Suppressor macrophage treated with lipopolysaccharide for 4 hours (primary cell): ENCODE results near the gene DACT1.
A peak's percentile ranks its signal among the peaks of the same experiment; 100 is the strongest.
"Not testable (repeated sequence)": the region's sequence is repeated elsewhere in the genome, so short reads cannot be mapped to it uniquely, and the experiment has no call there.

Source experiments
- DNase-seq: peaks from one replicate; pipeline ENCODE4 v3.0.0-alpha.2; 2020

The DACT1 gene, protein sequence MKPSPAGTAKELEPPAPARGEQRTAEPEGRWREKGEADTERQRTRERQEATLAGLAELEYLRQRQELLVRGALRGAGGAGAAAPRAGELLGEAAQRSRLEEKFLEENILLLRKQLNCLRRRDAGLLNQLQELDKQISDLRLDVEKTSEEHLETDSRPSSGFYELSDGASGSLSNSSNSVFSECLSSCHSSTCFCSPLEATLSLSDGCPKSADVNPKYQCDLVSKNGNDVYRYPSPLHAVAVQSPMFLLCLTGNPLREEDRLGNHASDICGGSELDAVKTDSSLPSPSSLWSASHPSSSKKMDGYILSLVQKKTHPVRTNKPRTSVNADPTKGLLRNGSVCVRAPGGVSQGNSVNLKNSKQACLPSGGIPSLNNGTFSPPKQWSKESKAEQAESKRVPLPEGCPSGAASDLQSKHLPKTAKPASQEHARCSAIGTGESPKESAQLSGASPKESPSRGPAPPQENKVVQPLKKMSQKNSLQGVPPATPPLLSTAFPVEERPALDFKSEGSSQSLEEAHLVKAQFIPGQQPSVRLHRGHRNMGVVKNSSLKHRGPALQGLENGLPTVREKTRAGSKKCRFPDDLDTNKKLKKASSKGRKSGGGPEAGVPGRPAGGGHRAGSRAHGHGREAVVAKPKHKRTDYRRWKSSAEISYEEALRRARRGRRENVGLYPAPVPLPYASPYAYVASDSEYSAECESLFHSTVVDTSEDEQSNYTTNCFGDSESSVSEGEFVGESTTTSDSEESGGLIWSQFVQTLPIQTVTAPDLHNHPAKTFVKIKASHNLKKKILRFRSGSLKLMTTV

GRCh38 chr14:58637391-58638230 is at the start of gene DACT1:
Gene DACT1, plus strand, starts transcription at chr14:58637962. Its CDS starts 241 bp downstream, at chr14:58638203.
- DNase-seq = peak; percentile 26

DNA sequence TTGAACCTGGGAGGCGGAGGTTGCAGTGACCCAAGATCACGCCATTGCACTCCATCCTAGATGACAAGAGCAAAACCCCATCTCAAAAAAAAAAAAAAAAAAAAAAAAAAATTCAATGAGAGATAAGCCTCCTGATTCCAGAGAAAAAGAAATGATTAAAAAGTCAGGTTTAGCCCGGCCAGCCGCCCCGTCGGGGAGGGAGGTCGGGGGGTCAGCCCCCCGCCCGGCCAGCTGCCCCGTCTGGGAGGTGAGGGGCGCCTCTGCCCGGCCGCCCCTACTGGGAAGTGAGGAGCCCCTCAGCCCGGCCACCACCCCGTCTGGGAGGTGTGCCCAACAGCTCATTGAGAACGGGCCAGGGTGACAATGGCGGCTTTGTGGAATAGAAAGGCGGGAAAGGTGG is 49.4 kb upstream of the DACT1 start:
- DNase-seq = not testable (repeated sequence)

DNA sequence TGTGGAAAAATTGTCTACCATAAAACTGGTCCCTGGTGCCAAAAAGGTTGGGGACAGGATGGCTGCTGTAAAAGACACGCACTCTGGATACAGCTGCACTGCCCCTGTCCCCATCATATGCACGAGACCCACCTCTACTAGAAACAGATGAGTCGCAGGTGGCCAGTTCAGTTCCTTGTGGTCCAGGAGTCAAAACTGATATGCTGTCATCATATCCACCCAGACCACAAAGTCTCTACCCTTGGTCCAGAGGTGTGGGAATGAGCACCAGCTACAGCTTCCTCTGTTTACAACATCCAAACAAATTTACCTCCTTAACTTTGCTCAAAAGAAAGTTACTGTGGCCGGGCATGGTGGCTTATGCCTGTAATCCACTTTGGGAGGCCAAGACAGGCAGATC is 43.8 kb upstream of the DACT1 start:
- DNase-seq = no peak

DNA sequence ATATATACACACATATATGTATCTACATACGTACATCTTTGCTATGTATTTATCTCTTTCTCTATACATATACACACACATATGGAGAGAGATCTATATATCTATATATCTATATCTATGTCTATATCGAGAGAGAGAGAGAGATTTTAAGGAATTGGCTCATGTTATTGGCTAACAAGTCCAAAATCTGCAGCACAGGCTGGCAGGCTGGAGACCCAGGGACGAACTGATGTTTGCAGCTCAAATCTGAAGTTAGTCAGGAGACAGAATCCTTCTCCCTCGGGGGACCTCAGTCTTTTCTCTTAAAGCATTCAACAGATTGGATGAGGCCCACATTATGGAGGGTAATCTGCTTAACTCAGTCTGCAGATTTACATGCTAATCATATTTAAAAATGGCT is 40.7 kb upstream of the DACT1 start:
- no peak for DNase-seq

DNA sequence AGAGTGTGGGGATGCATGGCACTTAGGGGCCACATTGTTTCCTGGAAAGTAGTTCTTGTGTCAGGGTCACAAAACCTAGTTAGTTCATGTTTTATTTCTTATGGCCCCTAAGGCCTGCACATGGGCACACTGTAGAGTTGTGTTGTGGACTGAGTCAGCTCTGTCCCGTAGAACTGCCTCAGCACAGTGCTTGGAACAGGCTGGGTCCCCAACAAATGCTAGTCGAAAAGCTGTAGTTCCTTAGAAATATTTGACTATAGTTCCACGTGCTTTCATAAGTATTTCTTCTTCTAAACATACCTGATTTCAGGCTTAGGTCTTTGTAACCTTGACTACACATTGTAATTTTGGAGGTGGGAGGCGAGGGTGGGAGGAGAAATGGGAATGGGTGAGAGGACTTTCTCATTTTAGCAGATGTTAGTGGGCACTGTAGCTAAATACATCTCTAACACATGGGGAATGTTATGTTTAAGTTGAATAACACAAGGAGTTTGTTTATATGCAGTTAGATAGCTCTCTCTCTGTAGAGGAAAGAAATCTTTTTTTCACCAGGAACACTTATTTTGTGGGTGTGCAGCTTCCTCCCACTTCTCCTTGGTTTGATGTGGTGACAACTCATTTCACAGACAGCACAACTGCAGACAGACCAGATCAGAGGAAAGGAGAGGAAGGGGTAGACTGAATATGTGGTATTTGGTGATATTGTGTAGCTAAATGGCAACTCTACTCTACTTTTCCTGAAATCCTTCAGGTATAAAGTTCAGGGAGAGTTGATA is 39.5 kb upstream of the DACT1 start:
- DNase-seq = no peak

DNA sequence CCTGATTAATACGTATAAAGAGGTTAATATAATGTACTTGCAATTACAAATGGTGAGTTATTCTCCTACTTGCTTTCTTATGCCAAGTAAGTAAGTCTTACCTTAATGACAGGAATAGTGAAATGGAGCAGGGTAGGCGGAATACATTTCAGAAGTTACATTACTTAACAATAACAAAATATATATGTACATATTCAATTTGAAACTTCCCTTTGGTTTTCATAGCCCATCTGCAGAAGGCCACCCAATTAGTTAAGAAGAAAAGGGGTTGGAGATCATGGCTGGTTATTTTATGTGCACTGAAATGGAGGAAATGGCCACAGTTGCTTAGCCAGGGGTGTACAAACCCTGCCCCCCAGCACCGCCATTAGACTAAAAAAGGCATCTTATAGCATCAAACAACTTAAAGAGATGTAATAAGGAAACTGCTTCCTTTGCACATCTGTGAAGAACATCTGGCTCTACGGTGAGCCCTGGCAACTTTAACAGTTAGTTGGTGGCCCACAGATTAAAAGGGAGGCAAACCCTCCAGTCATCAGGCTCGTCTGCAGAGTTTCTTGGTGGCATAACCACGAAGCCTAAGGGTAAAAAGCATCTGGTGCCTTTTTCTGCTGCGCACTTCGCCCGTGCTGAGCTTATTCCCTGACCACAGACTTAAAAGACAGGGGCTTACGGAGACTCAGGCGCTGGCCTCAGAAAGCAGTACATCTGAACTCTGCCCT is 38.8 kb upstream of the DACT1 start:
- no peak for DNase-seq

- no peak for DNase-seq
Observed at GRCh38 chr14:58599707-58600106, 38.1 kb upstream of the DACT1 start.

- DNase-seq = no peak
Observed at GRCh38 chr14:58605465-58605864, 32.3 kb upstream of the DACT1 start.

DNA sequence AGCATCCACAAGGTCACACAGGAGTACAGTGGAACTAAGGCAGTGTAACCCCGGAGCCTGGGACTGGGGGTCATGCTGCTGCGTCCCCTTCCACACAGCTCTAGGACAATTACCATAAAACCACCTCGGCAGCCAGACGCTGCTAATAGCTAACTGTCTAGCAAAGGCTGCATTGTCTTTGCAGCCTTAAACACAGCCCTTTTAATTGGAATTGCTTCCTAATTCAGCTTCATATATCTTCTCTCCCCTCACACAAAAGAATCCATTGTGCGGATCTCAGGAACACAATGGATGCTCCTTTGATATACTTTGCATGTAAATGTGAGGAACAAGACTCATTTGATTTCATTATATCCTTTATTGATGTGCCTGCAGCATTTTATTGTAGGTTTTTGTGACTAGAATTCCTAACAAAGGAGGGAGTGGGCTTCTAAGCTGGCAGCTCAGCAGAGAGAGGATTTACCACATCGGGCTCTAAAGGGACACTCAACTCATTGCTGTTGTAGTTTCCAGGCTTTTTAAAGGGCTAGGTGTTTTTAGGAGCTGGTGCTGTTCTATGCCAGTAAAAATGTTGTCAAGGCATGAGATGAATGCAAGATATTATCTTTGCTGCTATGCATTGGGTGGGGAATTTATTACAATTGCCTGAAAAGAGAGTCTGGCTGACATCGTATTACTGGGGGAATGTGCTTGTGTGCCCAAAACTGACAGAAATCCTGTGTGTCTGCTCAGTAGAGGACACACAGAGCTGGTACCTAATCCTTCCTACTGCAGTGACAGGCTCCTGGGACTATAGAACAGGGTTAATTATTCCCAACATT is 30.4 kb upstream of the DACT1 start:
- no peak for DNase-seq

DNA sequence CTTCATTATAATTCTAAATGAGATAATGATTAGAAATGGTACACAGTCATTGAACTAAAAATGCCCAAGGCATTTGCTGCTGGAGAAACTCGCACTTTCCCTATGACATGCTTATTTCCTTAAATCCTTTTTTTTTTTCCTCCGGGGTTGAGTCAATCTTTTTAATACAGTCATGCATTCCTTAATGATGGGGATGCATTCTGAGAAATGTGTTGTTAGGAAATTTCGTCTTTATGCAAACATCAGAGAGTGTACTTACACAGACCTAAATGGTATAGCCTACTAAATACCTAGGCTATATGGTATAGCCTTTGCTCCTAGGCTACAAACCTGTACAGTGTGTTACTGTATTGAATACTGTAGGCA is 29.8 kb upstream of the DACT1 start:
- no peak for DNase-seq

DNA sequence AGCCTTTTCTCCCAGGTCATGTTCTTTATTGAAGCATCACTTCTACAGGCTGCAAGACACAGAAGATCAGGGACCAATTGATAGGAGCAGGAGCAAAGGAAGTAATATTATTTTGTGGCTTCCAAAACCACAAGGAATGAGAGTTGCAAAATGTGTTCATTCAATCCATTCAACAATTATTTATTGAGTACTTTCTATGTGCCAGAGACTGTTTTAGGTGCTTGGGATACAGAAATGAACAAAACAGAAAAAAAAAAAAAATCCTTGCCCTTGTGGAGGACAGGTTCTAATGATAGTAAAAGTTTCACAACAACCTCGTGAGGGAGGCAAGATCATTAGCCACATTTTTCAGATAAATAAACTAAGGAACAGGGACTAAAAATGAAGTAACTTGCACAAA is 20.1 kb upstream of the DACT1 start:
- no peak for DNase-seq

GRCh38 chr14:58620011-58620410 is 17.8 kb upstream of the DACT1 start:
- no peak for DNase-seq

DNA sequence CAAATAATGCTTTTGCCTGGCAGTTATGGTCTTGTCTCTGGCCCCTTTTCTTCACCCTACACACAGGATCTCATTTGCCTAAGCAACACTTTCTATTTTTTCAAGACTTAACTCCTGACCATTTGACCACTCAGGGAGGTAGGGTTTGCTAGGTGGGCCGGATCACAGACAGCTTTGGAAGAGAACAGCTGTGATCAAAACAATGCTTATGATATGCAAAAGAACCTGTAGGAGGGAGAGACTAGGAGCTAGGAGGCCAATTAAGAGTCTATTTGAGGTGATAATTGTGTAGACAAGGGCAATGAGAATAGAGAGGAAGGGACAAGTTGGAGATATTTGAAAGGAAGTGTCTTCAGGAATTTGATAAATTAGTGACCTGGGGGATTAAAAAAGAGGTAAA is 12.3 kb upstream of the DACT1 start:
- no peak for DNase-seq

DNA sequence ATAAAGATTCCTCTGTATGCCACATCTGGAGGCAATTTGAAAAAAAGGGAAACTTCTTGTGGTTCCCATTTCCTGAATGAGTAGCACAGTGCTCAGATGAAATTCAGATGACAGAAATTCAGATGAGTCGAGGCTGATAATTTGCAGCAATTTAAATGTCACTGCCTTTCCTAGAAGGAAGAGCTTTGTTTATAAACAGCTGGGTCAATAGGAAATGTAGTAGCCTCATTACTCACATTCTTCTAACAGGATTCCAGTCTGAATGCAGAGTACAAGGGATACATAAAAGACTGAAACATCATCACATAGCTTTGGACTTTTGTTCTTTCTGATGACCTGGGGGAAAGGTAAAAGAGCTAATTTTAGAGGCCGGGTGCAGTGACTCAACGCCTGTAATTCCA is 11.3 kb upstream of the DACT1 start:
- DNase-seq = peak; percentile 44

- no peak for DNase-seq
Observed at GRCh38 chr14:58628406-58628805, 9.4 kb upstream of the DACT1 start.

GRCh38 chr14:58629281-58629680 is 8.5 kb upstream of the DACT1 start:
- peak; percentile 11 for DNase-seq

GRCh38 chr14:58631732-58632131 is 6.0 kb upstream of the DACT1 start:
- DNase-seq = no peak

DNA sequence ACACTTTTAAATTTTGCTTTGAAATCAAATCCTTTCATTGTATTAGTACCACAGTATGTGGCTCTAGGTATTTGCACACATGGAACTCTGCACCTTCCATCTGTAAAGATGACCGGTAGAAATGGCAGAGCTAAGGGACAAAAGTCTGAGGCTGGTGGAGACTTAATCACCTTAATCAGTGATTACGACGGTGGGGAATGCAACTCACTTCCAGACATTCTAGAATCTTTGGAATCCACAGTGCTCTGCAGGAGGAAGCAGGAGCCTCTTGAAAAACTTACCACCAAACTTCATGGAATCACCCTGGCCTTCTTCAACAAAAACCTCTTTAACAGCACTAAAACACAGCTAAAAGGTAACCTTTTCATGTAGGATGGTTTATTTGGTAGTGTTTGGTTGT is 3.9 kb upstream of the DACT1 start:
- no peak for DNase-seq

DNA sequence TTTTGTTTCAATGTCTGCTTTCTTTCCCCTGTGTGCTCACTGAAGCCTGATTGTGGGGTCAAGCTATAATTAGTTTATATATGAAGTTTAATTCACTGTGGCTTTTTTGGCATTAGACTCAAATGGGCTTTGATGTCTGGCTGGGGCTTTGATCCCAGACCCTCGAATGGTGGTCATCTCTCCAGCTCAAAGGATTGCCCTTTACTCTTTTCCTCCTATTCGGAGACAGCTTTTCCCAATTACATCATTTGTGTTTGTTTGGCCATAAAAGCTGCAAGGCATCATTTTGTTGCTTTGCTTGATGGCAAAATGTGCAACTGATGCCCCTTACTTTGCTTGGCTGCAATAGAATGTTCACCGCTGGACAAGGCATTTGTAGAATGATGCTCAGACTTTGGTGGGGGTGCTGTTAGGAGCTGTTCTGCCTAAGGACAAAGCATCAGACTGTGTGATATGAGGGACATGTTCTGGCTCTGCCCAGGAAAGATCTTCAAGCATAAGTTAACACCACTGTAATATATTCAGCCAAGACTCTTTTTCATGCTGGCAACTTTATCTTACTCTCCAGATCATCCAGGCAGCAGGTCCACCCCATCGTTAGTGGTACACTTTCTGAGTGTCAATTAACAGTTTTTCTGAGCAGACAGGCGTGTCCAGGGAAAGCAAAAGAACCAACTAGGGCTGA is 3.2 kb upstream of the DACT1 start:
- no peak for DNase-seq

DNA sequence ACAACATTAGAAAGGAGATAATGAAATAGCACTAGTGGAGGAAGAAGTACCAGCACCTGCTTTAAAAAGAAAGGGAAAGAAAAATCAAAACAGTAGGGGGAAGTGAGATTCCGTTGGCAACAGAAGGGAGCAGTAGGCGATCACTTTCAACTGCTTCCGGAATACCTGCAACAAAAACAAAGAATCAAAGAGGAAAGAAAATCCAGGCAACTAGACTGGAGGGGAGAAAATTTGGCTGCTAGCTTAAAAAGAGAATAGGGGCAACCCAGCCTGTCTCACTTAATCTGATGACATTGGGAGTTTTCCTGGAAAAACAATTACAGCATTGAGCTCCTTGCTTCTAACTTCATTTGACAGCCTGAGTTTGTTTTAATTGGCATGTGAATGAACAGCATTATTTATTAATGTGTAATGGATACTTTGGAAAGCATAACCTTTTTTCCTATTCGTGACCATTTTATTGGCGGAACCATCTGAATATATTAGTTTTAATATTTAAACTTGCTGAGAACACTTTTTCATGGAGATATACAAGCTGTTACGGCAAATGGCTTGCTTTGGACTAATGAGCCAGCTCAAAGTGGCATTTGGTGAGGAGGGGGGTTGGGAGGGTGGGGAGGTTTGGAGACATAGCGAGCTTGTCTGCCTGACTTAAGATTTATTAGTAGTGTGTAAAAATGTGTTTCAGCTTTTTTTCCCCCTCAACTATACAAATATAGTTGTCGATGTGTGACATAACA is 2.5 kb upstream of the DACT1 start:
- DNase-seq = no peak
